Measurements from ENCODE around the gene CCR9. TPM values are rescaled to one million over a fixed set of nuclear protein-coding genes. Genes with fewer than 3 reads are reported as not detected.
A peak's percentile ranks its signal among the peaks of the same experiment; 100 is the strongest.

CCR9 gene
- total RNA-seq, 1 donor from 2014 or later: not detected

GRCh38 chr3:45896956-45897355 lies 10.6 kb downstream of the CCR9 start:
- intact Hi-C loops (cut with DNase I): no loop called here
- ATAC-seq (ENCODE audit: poor library complexity) (no peak), DNase-seq (no peak)

DNA sequence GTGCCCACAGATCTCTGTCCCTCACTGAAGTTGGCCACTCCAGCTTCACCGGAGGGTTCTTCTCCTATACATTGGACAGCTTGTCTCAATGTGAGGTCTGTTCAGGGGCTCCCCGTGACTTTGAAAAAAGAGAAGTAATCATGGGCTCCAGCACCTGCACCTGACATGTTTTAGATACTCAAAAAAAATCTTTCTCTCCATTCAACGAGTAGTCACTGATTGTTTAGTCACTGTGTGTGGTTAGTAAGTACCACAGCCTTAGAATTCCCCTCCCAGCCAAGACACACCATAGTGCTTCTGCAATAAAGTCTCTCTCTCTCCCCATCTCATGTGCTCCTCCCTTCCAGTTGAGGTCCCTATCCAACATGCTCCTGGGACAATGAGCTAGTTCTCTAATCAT lies 18.6 kb downstream of the CCR9 start:
- DNase-seq: no peak
- intact Hi-C loops (cut with DNase I): no loop called here

DNA sequence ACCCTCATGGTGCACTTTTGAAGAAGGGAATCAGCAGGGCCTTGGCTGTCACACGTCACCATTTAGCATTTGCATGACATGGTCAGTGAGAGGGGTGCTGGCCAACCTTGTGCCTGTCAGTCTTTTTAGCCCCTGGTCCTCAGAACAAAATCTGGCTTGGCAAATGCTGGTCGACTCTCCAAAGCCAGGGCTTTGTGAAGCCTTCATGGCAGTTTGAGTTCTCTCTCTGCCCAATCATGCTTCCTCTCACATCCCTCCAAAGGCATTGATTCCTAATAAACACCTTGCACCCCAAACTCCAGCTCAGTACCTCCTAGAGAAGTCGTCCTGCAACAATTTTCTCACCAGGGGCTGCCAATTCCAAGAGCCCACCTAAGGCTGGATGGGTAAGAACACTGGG lies 19.4 kb downstream of the CCR9 start:
- no peak for ATAC-seq (ENCODE audit: poor library complexity)
- intact Hi-C loops (cut with DNase I): no loop called here

More for the DNA sequence above, 18.6 kb downstream of the CCR9 start:
- no peak for ATAC-seq (ENCODE audit: poor library complexity)

GRCh38 chr3:45906681-45907407 lies 20.5 kb downstream of the CCR9 start:
- intact Hi-C loops (cut with DNase I): no loop called here
- DNase-seq: no peak
- ATAC-seq (ENCODE audit: poor library complexity): peak; percentile 47

More for the DNA sequence above, 19.4 kb downstream of the CCR9 start:
- DNase-seq: no peak

- intact Hi-C loops (cut with DNase I): no loop called here
- ATAC-seq (ENCODE audit: poor library complexity) (no peak), DNase-seq (no peak)
Measured at GRCh38 chr3:45907769-45908705, 21.7 kb downstream of the CCR9 start.

DNA sequence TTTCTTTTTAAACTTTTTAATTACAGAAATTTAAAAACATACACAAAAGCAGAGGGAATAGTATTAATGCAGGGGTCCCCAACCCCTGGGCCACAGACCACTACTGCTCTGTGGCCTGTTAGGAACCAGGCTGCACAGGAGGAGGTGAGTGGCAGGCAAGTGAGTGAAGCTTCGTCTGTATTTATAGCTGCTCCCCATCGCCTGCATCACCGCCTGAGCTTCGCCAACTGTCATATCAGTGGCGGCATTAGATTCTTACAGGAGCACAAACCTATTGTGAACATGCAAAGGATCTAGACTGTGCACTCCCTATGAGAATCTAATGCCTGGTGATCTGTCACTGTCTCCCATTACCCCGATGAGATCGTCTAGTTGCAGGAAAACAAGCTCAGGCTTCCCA lies 22.4 kb downstream of the CCR9 start:
- DNase-seq (no peak), ATAC-seq (ENCODE audit: poor library complexity) (peak; percentile 11)
- intact Hi-C loops (cut with DNase I): no loop called here

GRCh38 chr3:45909542-45909941 lies 23.2 kb downstream of the CCR9 start:
- ATAC-seq (ENCODE audit: poor library complexity) (no peak), DNase-seq (no peak)
- intact Hi-C loops (cut with DNase I): no loop called here

DNA sequence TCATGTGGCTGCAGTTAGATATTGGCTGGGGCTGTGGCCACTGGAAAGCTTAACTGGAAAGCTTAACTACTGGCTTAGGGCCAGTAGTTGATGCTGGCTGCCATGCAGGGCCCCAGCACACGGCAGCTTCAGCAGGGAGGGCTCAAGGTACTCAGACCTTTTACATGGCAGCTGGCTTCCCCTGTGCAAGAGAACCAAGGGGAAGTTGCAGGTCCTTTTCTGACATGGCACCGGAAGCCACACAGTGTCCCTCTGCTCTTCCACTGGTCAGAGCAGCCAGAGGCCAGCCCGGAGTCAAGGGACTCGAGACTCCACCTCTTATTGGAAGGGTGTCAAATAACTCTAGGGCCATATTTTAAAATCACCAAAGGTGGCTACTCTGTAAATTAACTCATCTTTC lies 24.5 kb downstream of the CCR9 start:
- ATAC-seq (ENCODE audit: poor library complexity) (peak; percentile 72), DNase-seq (no peak)
- intact Hi-C loops (cut with DNase I): no loop called here

DNA sequence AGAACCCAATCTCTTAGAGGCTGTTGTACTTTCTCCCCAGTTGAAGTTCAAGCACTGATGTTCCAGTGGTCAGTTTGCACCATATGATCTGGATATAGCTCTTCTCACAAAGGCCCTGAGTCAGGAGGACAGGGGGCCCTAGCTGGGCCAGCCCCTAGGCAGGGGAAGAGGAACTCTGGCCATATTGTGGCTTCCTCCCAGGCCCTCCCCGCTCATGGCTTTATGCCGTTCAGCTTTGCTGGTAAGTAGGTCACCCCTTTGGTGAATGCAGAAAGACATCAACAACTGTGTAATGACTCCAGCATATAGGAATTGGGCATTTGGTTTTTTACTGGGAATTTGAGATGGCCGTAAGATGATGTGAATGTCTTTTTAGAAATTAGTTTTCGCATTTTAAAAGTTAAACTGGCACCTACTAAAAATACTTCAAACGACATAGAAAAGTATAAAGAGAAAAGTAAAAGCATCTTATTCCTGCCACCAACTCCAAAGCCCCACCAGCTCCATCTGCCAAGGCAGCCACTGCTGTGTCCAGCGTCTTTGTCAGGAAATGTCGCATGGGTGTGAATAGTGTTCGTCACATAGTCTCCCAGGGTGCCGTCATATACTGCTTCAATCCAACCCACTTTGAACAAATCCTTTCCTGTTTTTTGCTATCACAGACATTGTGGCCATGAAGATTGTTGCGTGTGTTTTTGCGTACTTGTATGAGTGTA lies 25.3 kb downstream of the CCR9 start:
- no peak for ATAC-seq (ENCODE audit: poor library complexity)
- no peak for DNase-seq
- intact Hi-C loops (cut with DNase I): no loop called here

- ATAC-seq (ENCODE audit: poor library complexity) (no peak), DNase-seq (no peak)
- intact Hi-C loops (cut with DNase I): no loop called here
Measured at GRCh38 chr3:45912435-45912834, 26.1 kb downstream of the CCR9 start.

DNA sequence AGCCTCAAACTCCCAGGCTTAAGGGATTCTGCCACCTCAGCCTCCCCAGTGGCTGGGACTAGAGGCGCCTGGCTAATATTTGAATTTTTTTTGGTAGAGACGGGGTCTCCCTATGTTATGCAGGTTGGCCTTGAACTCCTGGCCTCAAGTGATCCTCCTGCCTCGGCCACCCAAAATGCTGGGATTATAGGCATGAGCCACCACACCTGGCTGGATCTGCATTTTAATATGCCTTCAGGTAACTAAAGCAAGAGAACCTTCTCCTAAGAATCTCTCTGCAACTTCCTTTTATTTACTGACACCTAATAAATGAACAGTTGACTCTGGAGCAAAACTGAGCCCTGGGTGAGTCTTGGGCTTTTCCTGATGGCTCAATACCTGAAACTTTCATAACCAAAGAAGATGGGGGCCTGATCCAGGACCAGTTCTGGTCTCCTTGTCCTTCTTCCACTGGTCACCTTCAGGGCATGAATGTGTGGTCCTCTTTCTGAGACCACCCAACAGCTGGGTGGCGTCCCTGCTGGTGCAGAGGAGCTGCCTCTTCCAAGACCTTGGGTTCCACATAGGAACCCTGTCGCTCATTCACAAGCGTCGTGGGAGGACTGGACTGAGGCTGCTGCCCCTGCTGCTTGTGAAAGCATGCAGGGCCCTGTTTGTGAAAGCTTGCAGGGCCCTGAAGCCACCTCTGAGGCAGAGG lies 28.2 kb downstream of the CCR9 start:
- ATAC-seq (ENCODE audit: poor library complexity): no peak
- intact Hi-C loops (cut with DNase I): no loop called here
- no peak for DNase-seq

DNA sequence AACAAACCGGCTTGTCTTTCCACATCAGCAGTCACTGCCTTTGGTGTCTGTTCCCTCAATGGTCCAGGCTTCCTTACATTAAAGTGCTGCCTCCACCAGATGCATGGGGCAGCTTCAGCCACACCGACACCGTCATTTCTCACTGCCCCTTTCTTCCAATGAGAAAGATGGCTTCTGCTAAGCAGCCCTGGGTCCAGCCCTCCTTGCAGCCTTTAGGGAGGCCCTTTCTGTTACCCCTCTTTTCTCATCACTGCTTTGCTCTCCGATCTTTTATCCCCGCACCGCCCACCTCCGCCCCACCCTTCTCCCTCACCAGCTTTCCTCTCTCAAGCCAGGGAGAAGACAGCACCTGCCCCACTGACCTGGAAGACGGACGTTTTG lies 28.7 kb downstream of the CCR9 start:
- intact Hi-C loops (cut with DNase I): no loop called here
- ATAC-seq (ENCODE audit: poor library complexity) (no peak), DNase-seq (no peak)

DNA sequence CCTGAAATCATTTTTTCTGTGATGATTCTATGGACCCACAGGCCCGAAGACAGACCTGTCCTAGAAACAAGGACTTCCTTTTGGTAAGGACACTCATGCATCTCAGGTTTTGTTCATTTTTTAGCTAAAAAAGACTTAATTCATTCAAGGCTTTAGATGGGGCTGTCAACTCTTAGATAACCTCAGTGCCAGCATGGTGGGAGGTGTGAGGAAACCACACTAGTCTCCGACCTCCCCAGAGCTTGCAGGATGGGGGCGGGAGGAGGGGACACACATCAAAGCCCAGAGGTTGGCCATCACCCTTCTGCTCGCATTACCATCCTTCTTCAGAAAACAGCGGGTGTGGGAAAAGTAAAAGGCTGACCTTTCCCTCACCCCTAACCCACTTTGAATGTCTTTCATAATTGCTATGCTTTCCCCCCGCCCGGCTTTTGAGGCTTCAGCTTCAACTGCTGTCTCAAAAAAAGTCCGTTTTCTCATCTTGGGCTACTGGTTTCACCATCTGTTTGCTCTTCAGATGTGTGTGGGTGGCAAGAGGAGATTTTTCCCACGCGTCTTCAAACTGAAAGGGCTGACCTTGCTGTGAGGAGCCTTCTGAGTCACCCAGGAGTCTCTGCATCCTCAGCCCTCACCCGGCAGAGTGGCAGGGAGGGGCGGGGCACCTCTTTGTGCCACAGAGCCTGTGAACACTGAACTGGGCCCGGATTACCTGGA lies 29.3 kb downstream of the CCR9 start:
- no peak for ATAC-seq (ENCODE audit: poor library complexity)
- intact Hi-C loops (cut with DNase I): no loop called here
- no peak for DNase-seq

- intact Hi-C loops (cut with DNase I): no loop called here
- DNase-seq (no peak), ATAC-seq (ENCODE audit: poor library complexity) (no peak)
Measured at GRCh38 chr3:45917146-45917898, 31.0 kb downstream of the CCR9 start.

GRCh38 chr3:45921158-45922038 lies 35.1 kb downstream of the CCR9 start:
- intact Hi-C loops (cut with DNase I): no loop called here
- ATAC-seq (ENCODE audit: poor library complexity): no peak
- no peak for DNase-seq

GRCh38 chr3:45922039-45922326 lies 35.6 kb downstream of the CCR9 start:
- DNase-seq (no peak), ATAC-seq (ENCODE audit: poor library complexity) (no peak)
- intact Hi-C loops (cut with DNase I): no loop called here
